H9 (cell line): Measurements from ENCODE around the gene SVEP1. TPM values are rescaled to one million over a fixed set of nuclear protein-coding genes. Genes with fewer than 3 reads are reported as not detected.

Source experiments
- DNase-seq: peaks from one replicate; pipeline ENCODE4 v3.0.0-alpha.2; 2017
- H2AFZ ChIP-seq: one replicate; pipeline ENCODE4 v1.6.1; 2013; ENCODE audit warnings: mild to moderate bottlenecking, low read length, control low read depth, moderate library complexity
- H2AK5ac ChIP-seq: 2 replicates; pipeline ENCODE4 v1.6.1; 2013; ENCODE audit warnings: low read length, control low read depth, mixed read lengths; ENCODE audit not compliant: insufficient read length
- H2BK120ac ChIP-seq: one replicate; pipeline ENCODE4 v1.6.1; 2013; ENCODE audit warnings: low read depth, mild to moderate bottlenecking, low read length, control low read depth, inconsistent platforms; ENCODE audit not compliant: poor library complexity, severe bottlenecking
- H2BK12ac ChIP-seq: 2 replicates; pipeline ENCODE4 v1.6.1; 2013; ENCODE audit warnings: low read length, control low read depth, mixed read lengths, low read depth; ENCODE audit not compliant: insufficient read length
- H2BK15ac ChIP-seq: 2 replicates; pipeline ENCODE4 v1.6.1; 2013; ENCODE audit warnings: low read depth, low read length, control low read depth
- H2BK20ac ChIP-seq: one replicate; pipeline ENCODE4 v1.6.1; 2013; ENCODE audit warnings: low read depth, mild to moderate bottlenecking, low read length, control low read depth, inconsistent platforms; ENCODE audit not compliant: poor library complexity, severe bottlenecking
- H2BK5ac ChIP-seq: 2 replicates; pipeline ENCODE4 v1.6.1; 2013; ENCODE audit warnings: low read length, control low read depth, mixed read lengths; ENCODE audit not compliant: insufficient read length
- H3K14ac ChIP-seq: 2 replicates; pipeline ENCODE4 v1.6.1; 2013; ENCODE audit warnings: low read length, control low read depth; ENCODE audit not compliant: insufficient read depth
- H3K18ac ChIP-seq: 2 replicates; pipeline ENCODE4 v1.6.1; 2013; ENCODE audit warnings: low read depth, mild to moderate bottlenecking, mixed read lengths, low read length, control low read depth; ENCODE audit not compliant: insufficient read length
- H3K23ac ChIP-seq: 2 replicates; pipeline ENCODE4 v1.6.1; 2013; ENCODE audit warnings: low read length, control low read depth, mixed read lengths, low read depth; ENCODE audit not compliant: insufficient read length
- H3K23me2 ChIP-seq: 2 replicates; pipeline ENCODE4 v1.6.1; 2013; ENCODE audit warnings: low read depth, mild to moderate bottlenecking, mixed read lengths, low read length, control low read depth; ENCODE audit not compliant: insufficient read length, poor library complexity, severe bottlenecking
- H3K27ac ChIP-seq: 2 replicates; pipeline ENCODE4 v1.5.1; 2013; ENCODE audit warnings: low read length, control low read depth, mixed read lengths, low read depth; ENCODE audit not compliant: insufficient read length
- H3K27me3 ChIP-seq: 2 replicates; pipeline ENCODE4 v1.6.1; 2013; ENCODE audit warnings: low read length, control low read depth, inconsistent platforms; ENCODE audit not compliant: insufficient read depth
- H3K4ac ChIP-seq: 2 replicates; pipeline ENCODE4 v1.6.1; 2013; ENCODE audit warnings: low read depth, mild to moderate bottlenecking, control low read depth, inconsistent platforms, low read length, moderate library complexity
- H3K4me1 ChIP-seq: 2 replicates; pipeline ENCODE4 v1.6.1; 2013; ENCODE audit warnings: low read length, control low read depth, inconsistent platforms; ENCODE audit not compliant: insufficient read depth
- H3K4me2 ChIP-seq: 2 replicates; pipeline ENCODE4 v1.6.1; 2013; ENCODE audit warnings: low read length, control low read depth, mixed read lengths; ENCODE audit not compliant: insufficient read length, insufficient read depth
- H3K56ac ChIP-seq: 2 replicates; pipeline ENCODE4 v1.6.1; 2013; ENCODE audit warnings: low read depth, mild to moderate bottlenecking, mixed read lengths, low read length, control low read depth; ENCODE audit not compliant: insufficient read length
- H3K79me1 ChIP-seq: 2 replicates; pipeline ENCODE4 v1.6.1; 2013; ENCODE audit warnings: low read depth, mild to moderate bottlenecking, moderate library complexity, low read length, control low read depth, inconsistent platforms; ENCODE audit not compliant: insufficient read depth, poor library complexity, severe bottlenecking
- H3K79me2 ChIP-seq: 2 replicates; pipeline ENCODE4 v1.6.1; 2013; ENCODE audit warnings: low read length, control low read depth, inconsistent platforms; ENCODE audit not compliant: insufficient read depth
- H3K9ac ChIP-seq: 2 replicates; pipeline ENCODE4 v1.6.1; 2013; ENCODE audit warnings: low read length, control low read depth, mixed read lengths; ENCODE audit not compliant: insufficient read length; ENCODE audit errors: extremely low read depth
- H3K9me3 ChIP-seq: one replicate; pipeline ENCODE4 v1.6.1; 2013; ENCODE audit warnings: low read depth, low read length, inconsistent platforms; ENCODE audit not compliant: control insufficient read depth
- H3T11ph ChIP-seq: one replicate; pipeline ENCODE4 v1.6.1; 2013; ENCODE audit warnings: mild to moderate bottlenecking, low read length, control low read depth, inconsistent platforms
- H4K20me1 ChIP-seq: one replicate; pipeline ENCODE4 v1.6.1; 2013; ENCODE audit not compliant: control insufficient read depth, insufficient read length, insufficient read depth
- H4K5ac ChIP-seq: 2 replicates; pipeline ENCODE4 v1.6.1; 2013; ENCODE audit warnings: low read depth, mild to moderate bottlenecking, mixed read lengths, low read length, control low read depth; ENCODE audit not compliant: insufficient read length
- H4K8ac ChIP-seq: replicated peaks from 2 replicates; pipeline ENCODE4 v1.6.1; 2013; ENCODE audit warnings: low read length, control low read depth, mixed read lengths, low read depth; ENCODE audit not compliant: insufficient read length
- H4K91ac ChIP-seq: 2 replicates; pipeline ENCODE4 v1.6.1; 2013; ENCODE audit warnings: low read depth, mild to moderate bottlenecking, moderate library complexity, mixed read lengths, low read length, control low read depth; ENCODE audit not compliant: insufficient read length
- H3K27ac Mint-ChIP-seq, 3 experiments: 2 replicates in 2 of 3; 3 replicates in 1 of 3; pipeline ENCODE4 v1.8.0; 2020 to 2021; ENCODE audit warnings: mixed read lengths in 3 of 3, mild to moderate bottlenecking in 1 of 3, moderate library complexity in 1 of 3
- H3K27me3 Mint-ChIP-seq: 2 replicates; pipeline ENCODE4 v1.8.0; 2021; ENCODE audit warnings: low read depth, mild to moderate bottlenecking, moderate library complexity, mixed read lengths
- H3K36me3 Mint-ChIP-seq, 3 experiments: 2 replicates in 2 of 3; 3 replicates in 1 of 3; pipeline ENCODE4 v1.8.0; 2020 to 2021; ENCODE audit warnings: low read depth in 3 of 3, mixed read lengths in 3 of 3; ENCODE audit not compliant: insufficient read depth in 1 of 3
- H3K4me1 Mint-ChIP-seq, 2 experiments: 2 replicates each; pipeline ENCODE4 v1.8.0; 2020; ENCODE audit warnings: mixed read lengths in 2 of 2
- H3K4me3 Mint-ChIP-seq, 2 experiments: 2 replicates in 1 of 2; 3 replicates in 1 of 2; pipeline ENCODE4 v1.8.0; 2020 to 2021; ENCODE audit warnings: mild to moderate bottlenecking in 2 of 2, mixed read lengths in 2 of 2, moderate library complexity in 1 of 2
- H3K9me3 Mint-ChIP-seq, 2 experiments: 2 replicates in 1 of 2; 3 replicates in 1 of 2; pipeline ENCODE4 v1.8.0; 2020; ENCODE audit warnings: mild to moderate bottlenecking in 2 of 2, mixed read lengths in 2 of 2, moderate library complexity in 1 of 2
- CTCF ChIP-seq: fragments of 200-600 bp; sonication (generic); conservative IDR thresholded peaks from 3 replicates; pipeline ENCODE4 v1.8.0; 2021; ENCODE audit warnings: antibody characterized with exemption, mild to moderate bottlenecking
- WGBS: extraction: QIAGEN DNeasy Blood & Tissue Kit; methylation state at CpG from one replicate; pipeline ENCODE4 v1.1.7; 2013; ENCODE audit warnings: missing lambda C conversion rate, low lambda C conversion rate, mixed read lengths; ENCODE audit not compliant: insufficient read length; ENCODE audit errors: extremely low coverage; 5-methylcytosine and 5-hydroxymethylcytosine counted together
- total RNA-seq: library from RNA; stranded (reverse); gene quantifications from 2 replicates; pipeline ENCODE4 v1.2.1, GENCODE V29; 2021

SVEP1 gene
- total RNA-seq, 1 experiment from 2014 or later, result 0.17 TPM

DNA sequence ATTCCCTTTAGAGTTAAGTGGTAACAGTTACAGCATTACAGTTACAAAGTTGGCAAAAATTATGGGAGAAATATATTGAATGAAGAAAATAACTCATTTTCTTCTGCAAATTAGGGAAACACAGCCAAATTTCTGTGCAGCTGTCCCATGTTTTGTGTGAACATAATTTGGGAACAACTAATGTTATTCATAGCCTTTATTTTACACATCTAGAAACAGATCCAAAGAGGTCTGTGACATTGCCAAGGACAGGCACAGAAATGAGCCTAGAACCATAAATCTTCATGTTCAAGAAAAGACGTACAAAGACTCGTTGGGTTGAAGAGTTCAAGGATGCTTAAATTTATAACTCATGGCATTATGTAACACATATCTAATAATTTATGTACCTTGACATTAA lies 127.8 kb downstream of the SVEP1 start:
- Histone ChIP-seq H3K56ac (no peak overlapping the region), H3K14ac (no peak overlapping the region), H3K4me1 (no peaks in the 10 kb centered on the region), H3K9ac (no peak overlapping the region), H2BK5ac (no peak overlapping the region), H2AK5ac (no peak overlapping the region), H2BK12ac (no peak overlapping the region), H2BK20ac (no peak overlapping the region), H3K18ac (no peak overlapping the region), H4K91ac (no peak overlapping the region), H2BK15ac (no peak overlapping the region), H3K9me3 (no peaks in the 10 kb centered on the region), H3K23ac (no peak overlapping the region), H4K20me1 (no peaks in the 10 kb centered on the region), H3K27ac (no peak overlapping the region), H3K23me2 (no peaks in the 10 kb centered on the region), H3K79me2 (no peaks in the 10 kb centered on the region), H3K79me1 (no peaks in the 10 kb centered on the region), H3K4ac (no peak overlapping the region), H3K4me2 (no peak overlapping the region), H4K5ac (no peak overlapping the region), H4K8ac (no peak overlapping the region), H3T11ph (no peak overlapping the region), H2BK120ac (no peak overlapping the region), H2AFZ (no peak overlapping the region), H3K27me3 (no peaks in the 10 kb centered on the region)
- no CpG with 5 or more reads among the region's 2 CpGs for WGBS
- no peak overlapping the region for H3K27ac Mint-ChIP-seq
- H3K36me3 Mint-ChIP-seq, result no peaks in the 10 kb centered on the region
- no peak for TF ChIP-seq CTCF
- H3K4me1 Mint-ChIP-seq, result 0 out of 4 replicates have a peak, but pooled peaks cover 0 to 3% of the 10 kb centered on the region in 2 experiments
- H3K9me3 Mint-ChIP-seq, result no peaks in the 10 kb centered on the region
- no peaks in the 10 kb centered on the region for H3K27me3 Mint-ChIP-seq
- DNase-seq, result no peak
- no peak overlapping the region for H3K4me3 Mint-ChIP-seq
